Keratinocyte (primary cell): ENCODE results near the gene PTPN14. TPM values are rescaled to one million over a fixed set of nuclear protein-coding genes. Genes with fewer than 3 reads are reported as not detected.

Experiments used
- DNase-seq: peaks from one replicate; pipeline ENCODE4 v3.0.0-alpha.2; 2011; ENCODE audit warnings: low read depth, missing footprints, low spot score
- FAIRE-seq: peaks from 2 replicates; lab custom pipeline; 2011; peaks lifted over from hg19 to GRCh38; lab: Jason Lieb, UNC
- H2AFZ ChIP-seq: 2 replicates; pipeline ENCODE4 v1.6.0; 2012; ENCODE audit warnings: low read length, control low read depth, inconsistent platforms; ENCODE audit not compliant: control insufficient read depth
- H3K27ac ChIP-seq: 2 replicates; pipeline ENCODE4 v1.5.1; 2011; ENCODE audit warnings: low read length; ENCODE audit not compliant: control insufficient read depth, insufficient read depth
- H3K27me3 ChIP-seq: 3 replicates; pipeline ENCODE4 v1.6.0; 2011; ENCODE audit warnings: low read length; ENCODE audit not compliant: control insufficient read depth, insufficient read depth; ENCODE audit errors: extremely low read depth
- H3K36me3 ChIP-seq, 2 experiments: 2 replicates in 1 of 2; 3 replicates in 1 of 2; pipeline ENCODE4 v1.5.1; 2011; ENCODE audit warnings: low read length in 2 of 2, mild to moderate bottlenecking in 1 of 2; ENCODE audit not compliant: control insufficient read depth in 2 of 2, insufficient read depth in 2 of 2; ENCODE audit errors: extremely low read depth in 1 of 2
- H3K4me1 ChIP-seq: 3 replicates; pipeline ENCODE4 v1.5.1; 2011; ENCODE audit warnings: low read length; ENCODE audit not compliant: control insufficient read depth, insufficient read depth; ENCODE audit errors: extremely low read depth
- H3K4me2 ChIP-seq: 3 replicates; pipeline ENCODE4 v1.6.0; 2011; ENCODE audit warnings: low read depth, low read length; ENCODE audit not compliant: control insufficient read depth, insufficient read depth; ENCODE audit errors: extremely low read depth
- H3K4me3 ChIP-seq, 3 experiments: fragments of 200-600 bp in 1 of 3; sonication (generic) in 1 of 3; 2 replicates in 2 of 3; 3 replicates in 1 of 3; pipeline ENCODE4 v1.5.1; 2011 to 2016; ENCODE audit warnings: low read length in 3 of 3, mild to moderate bottlenecking in 3 of 3, control low read depth in 2 of 3, inconsistent platforms in 1 of 3, low read depth in 1 of 3, mixed read lengths in 1 of 3, mixed run types in 1 of 3, moderate library complexity in 1 of 3; ENCODE audit not compliant: control insufficient read depth in 2 of 3, insufficient read depth in 2 of 3; ENCODE audit errors: extremely low read depth in 1 of 3
- H3K79me2 ChIP-seq: 2 replicates; pipeline ENCODE4 v1.6.0; 2012; ENCODE audit warnings: low read length; ENCODE audit not compliant: control insufficient read depth, insufficient read depth
- H3K9ac ChIP-seq: 3 replicates; pipeline ENCODE4 v1.6.0; 2011; ENCODE audit warnings: low read length; ENCODE audit not compliant: control insufficient read depth, insufficient read depth; ENCODE audit errors: extremely low read depth
- H3K9me1 ChIP-seq: 3 replicates; pipeline ENCODE4 v1.6.0; 2011; ENCODE audit warnings: low read length; ENCODE audit not compliant: control insufficient read depth, insufficient read depth; ENCODE audit errors: extremely low read depth
- H3K9me3 ChIP-seq: 2 replicates; pipeline ENCODE4 v1.5.1; 2012; ENCODE audit warnings: low read depth, low read length; ENCODE audit not compliant: control insufficient read depth
- H4K20me1 ChIP-seq: 3 replicates; pipeline ENCODE4 v1.6.0; 2011; ENCODE audit warnings: low read length; ENCODE audit not compliant: control insufficient read depth, insufficient read depth; ENCODE audit errors: extremely low read depth
- CTCF ChIP-seq, 3 experiments: IDR thresholded peaks in 1 of 3; conservative IDR thresholded peaks in 1 of 3; optimal IDR thresholded peaks in 1 of 3; 2 replicates in 2 of 3; 3 replicates in 1 of 3; pipeline versions ENCODE3 to v1.5.1; 2011; ENCODE audit warnings: low read length in 3 of 3, mild to moderate bottlenecking in 3 of 3, moderate library complexity in 2 of 3, control low read depth in 1 of 3, inconsistent platforms in 1 of 3; ENCODE audit not compliant: insufficient read depth in 2 of 3; ENCODE audit errors: extremely low read depth in 1 of 3
- EZH2 ChIP-seq: IDR thresholded peaks from one replicate; pipeline ENCODE4 v1.6.1; 2012; ENCODE audit warnings: inconsistent platforms, mild to moderate bottlenecking, low read length, moderate library complexity
- dilution Hi-C: fragments of 300-500 bp; cut with MboI; formaldehyde crosslinking; loops from one replicate; pipeline ENCODE4 v1.7.0; 2020; ENCODE audit warnings: low sequenced_read_pairs; ENCODE audit not compliant: extremely low pct_ligation_motif_present
- polyA plus RNA-seq, 5 experiments: library from polyadenylated mRNA; depleted of rRNA in 3 of 5; stranded (reverse) in 3 of 5; stranded (forward) in 1 of 5; unstranded in 1 of 5; fragments of >200 nt; gene quantifications; 1 replicate in 1 of 5; 2 replicates in 3 of 5; 3 replicates in 1 of 5; pipeline versions ENCODE4 v1.2.1 to v1.2.3, GENCODE V29; 2011 to 2012; ENCODE audit warnings: missing spikeins in 2 of 5, low read depth in 1 of 5, low replicate concordance in 1 of 5

Gene PTPN14
- polyA plus RNA-seq, 1 donor (not counting 4 experiments of a cell fraction or from before 2014, with no cell fraction given) = 29.9 TPM

- Histone ChIP-seq H3K79me2 (peaks cover 94% of the 10 kb centered on the region), H3K4me2 (no peak overlapping the region), H3K27ac (no peak overlapping the region), H3K4me1 (peaks cover 64% of the 10 kb centered on the region), H3K36me3 (peaks cover 0 to under 1% of the 10 kb centered on the region in 2 experiments), H3K4me3 (no peak overlapping the region), H3K9me3 (no peaks in the 10 kb centered on the region), H3K9me1 (no peaks in the 10 kb centered on the region), H2AFZ (no peak overlapping the region), H3K27me3 (no peaks in the 10 kb centered on the region), H3K9ac (no peak overlapping the region), H4K20me1 (no peaks in the 10 kb centered on the region)
- TF ChIP-seq CTCF (optimal IDR thresholded peaks at IDR 0.05 in 1 of 3, IDR thresholded peaks at IDR 0.05 in 1 of 3, conservative IDR thresholded peaks at IDR 0.05 in 1 of 3; ENCODE audit: extremely low read depth in 1 of 3, insufficient read depth in 2 of 3, low read length in 3 of 3) = no peak
- TF ChIP-seq EZH2 = no peak
- FAIRE-seq = no peak
- no peak for DNase-seq
- dilution Hi-C loops = no loop called here
Measured at GRCh38 chr1:214470132-214470531, 81.3 kb downstream of the PTPN14 start.

GRCh38 chr1:214469290-214469689 lies 82.1 kb downstream of the PTPN14 start:
- Histone ChIP-seq H3K27ac (no peak overlapping the region), H3K4me1 (peaks cover 59% of the 10 kb centered on the region), H2AFZ (no peak overlapping the region), H3K79me2 (peaks cover 94% of the 10 kb centered on the region), H3K9ac (no peak overlapping the region), H3K36me3 (peaks cover 5 to 9% of the 10 kb centered on the region in 2 experiments), H3K9me1 (no peaks in the 10 kb centered on the region), H3K4me3 (no peak overlapping the region), H3K9me3 (no peaks in the 10 kb centered on the region), H3K27me3 (no peaks in the 10 kb centered on the region), H3K4me2 (no peak overlapping the region), H4K20me1 (no peaks in the 10 kb centered on the region)
- TF ChIP-seq CTCF (optimal IDR thresholded peaks at IDR 0.05 in 1 of 3, IDR thresholded peaks at IDR 0.05 in 1 of 3, conservative IDR thresholded peaks at IDR 0.05 in 1 of 3; ENCODE audit: extremely low read depth in 1 of 3, insufficient read depth in 2 of 3, low read length in 3 of 3) = no peak
- no peak for TF ChIP-seq EZH2
- FAIRE-seq (no peak), DNase-seq (no peak)
- dilution Hi-C loops = no loop called here
